Stomach (tissue), 9 donors: Measurements from ENCODE around the gene RNF220. TPM values are rescaled to one million over a fixed set of nuclear protein-coding genes. Genes with fewer than 3 reads are reported as not detected.
A peak's percentile ranks its signal among the peaks of the same experiment; 100 is the strongest.

Experiments
- DNase-seq, 2 donors: peaks; one replicate each; pipeline versions ENCODE4 v3.0.0 to v3.0.0-alpha.2; 2013 to 2019
- H3K27ac ChIP-seq, 5 donors: fragments of 200-600 bp in 4 of 5; sonication (generic) in 4 of 5; one replicate each; pipeline ENCODE4 v1.5.1; 2013 to 2019; ENCODE audit warnings: mild to moderate bottlenecking in 1 of 5, moderate library complexity in 1 of 5
- H3K27me3 ChIP-seq, 3 donors: fragments of 200-600 bp; sonication (generic); one replicate each; pipeline ENCODE4 v1.5.1; 2017 to 2019; ENCODE audit warnings: mixed run types in 1 of 3
- H3K36me3 ChIP-seq, 4 donors: fragments of 200-600 bp; sonication (generic); 1 replicate in 3 of 4; 2 replicates in 1 of 4; pipeline ENCODE4 v1.5.1; 2016 to 2019
- H3K4me1 ChIP-seq, 4 donors: fragments of 200-600 bp; sonication (generic); one replicate each; pipeline ENCODE4 v1.5.1; 2016 to 2019
- H3K4me3 ChIP-seq, 4 donors: fragments of 200-600 bp; sonication (generic) in 3 of 4; one replicate each; pipeline ENCODE4 v1.5.1; 2016 to 2019; ENCODE audit warnings: mild to moderate bottlenecking in 1 of 4
- H3K9me3 ChIP-seq, 4 donors: fragments of 200-600 bp; sonication (generic); one replicate each; pipeline ENCODE4 v1.5.1; 2016 to 2019
- EP300 ChIP-seq: sonication (generic); formaldehyde crosslinking; IDR thresholded peaks from one replicate; pipeline ENCODE4 v1.6.1; 2017; ENCODE audit warnings: antibody characterized with exemption
- POLR2A ChIP-seq, 4 donors: fragments of 450-650 bp; IDR thresholded peaks; one replicate each; pipeline ENCODE4 v1.6.1; 2016; ENCODE audit warnings: antibody characterized with exemption in 4 of 4, control low read depth in 2 of 4, mild to moderate bottlenecking in 1 of 4, moderate library complexity in 1 of 4
- POLR2AphosphoS5 ChIP-seq, 3 donors: sonication (generic); formaldehyde crosslinking; IDR thresholded peaks; one replicate each; pipeline ENCODE4 v1.6.1; 2016; ENCODE audit warnings: antibody characterized with exemption in 3 of 3
- WGBS, 5 donors: extraction: QIAGEN DNeasy Blood & Tissue Kit in 3 of 5; methylation state at CpG; one replicate each; pipeline versions ENCODE4 v1.1.5 to v1.1.7; 2013 to 2018; 5-methylcytosine and 5-hydroxymethylcytosine counted together
- intact Hi-C: fragments of 100-400 bp; cut with DNase I; formaldehyde crosslinking; loops from one replicate; pipeline ENCODE4 v1.15.1; 2023; ENCODE audit warnings: low total_unique reads
- polyA plus RNA-seq, 3 donors: library from polyadenylated mRNA; stranded (reverse); fragments of 200-250 nt; gene quantifications; one replicate each; pipeline ENCODE4 v1.2.3, GENCODE V29; 2013
- total RNA-seq, 5 donors: library from RNA; depleted of rRNA; stranded (reverse); fragments of >200 nt; gene quantifications; one replicate each; pipeline versions ENCODE4 v1.1.0 to v1.2.3, GENCODE V29; 2014 to 2016
- TF ChIP-seq, protein P1 (sequence below), 7 experiments: fragments of 450-650 bp in 4 of 7; fragments of 200-600 bp in 3 of 7; sonication (generic) in 3 of 7; IDR thresholded peaks; one replicate each; pipeline ENCODE4 v1.5.1; 2016 to 2019; ENCODE audit warnings: antibody characterized with exemption in 7 of 7, control low read depth in 2 of 7, mild to moderate bottlenecking in 1 of 7
- donor health status: healthy with polysubstance abuse.
- donor health status: Bipolar disorder and iron deficiency.
- donor health status: healthy.

Gene RNF220
- total and polyA plus RNA-seq, 8 donors: 21.0 to 207 (median 47.2) TPM

DNA sequence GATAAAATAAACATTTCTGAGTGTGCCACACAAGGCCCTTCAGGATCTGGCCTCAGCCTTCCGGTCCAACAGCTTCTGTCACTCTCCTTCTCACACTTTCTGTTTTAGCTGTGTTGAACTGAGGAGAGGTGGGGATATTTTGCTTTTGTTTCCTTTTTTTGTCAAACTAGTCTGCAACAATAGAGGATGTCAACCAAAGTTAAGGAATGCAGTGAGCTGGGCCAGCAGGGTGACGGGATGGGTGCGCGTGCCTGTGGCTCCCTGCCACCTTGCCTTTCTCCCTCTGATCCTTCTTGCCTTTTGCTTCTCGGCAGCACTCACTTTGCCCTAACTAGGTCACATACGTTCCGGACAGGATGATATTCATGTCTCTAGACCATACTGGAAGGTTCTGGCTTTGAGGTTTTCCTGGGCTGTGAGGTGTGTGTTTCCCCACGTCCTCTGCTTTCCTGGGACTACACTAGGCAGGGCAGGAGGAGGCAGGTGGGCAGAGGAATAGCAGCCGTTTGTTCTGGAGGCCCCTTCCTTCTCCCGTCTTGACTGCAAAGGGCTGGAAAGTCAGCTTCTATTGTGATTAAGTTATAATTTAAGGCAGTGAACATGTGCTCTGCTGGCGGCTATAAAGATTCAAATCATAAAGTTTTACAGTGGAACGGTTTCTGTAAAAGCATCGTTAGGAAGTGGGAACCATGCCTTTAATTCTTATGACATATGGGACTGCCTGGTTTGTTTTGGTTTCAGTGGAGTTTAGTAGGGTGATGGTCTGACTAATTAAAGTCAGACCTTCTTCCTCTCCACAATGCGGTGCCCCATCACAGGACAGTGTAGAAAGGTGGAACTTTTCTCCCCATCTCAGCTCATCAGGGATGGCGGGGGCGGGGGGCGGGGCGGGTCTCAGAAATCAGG lies 67.8 kb downstream of the RNF220 start:
- Histone ChIP-seq H3K27me3 (no peaks in the 10 kb centered on the region), H3K27ac (no peak overlapping the region)
- DNase-seq: peak in 1 of 2 donors; percentile 16

DNA sequence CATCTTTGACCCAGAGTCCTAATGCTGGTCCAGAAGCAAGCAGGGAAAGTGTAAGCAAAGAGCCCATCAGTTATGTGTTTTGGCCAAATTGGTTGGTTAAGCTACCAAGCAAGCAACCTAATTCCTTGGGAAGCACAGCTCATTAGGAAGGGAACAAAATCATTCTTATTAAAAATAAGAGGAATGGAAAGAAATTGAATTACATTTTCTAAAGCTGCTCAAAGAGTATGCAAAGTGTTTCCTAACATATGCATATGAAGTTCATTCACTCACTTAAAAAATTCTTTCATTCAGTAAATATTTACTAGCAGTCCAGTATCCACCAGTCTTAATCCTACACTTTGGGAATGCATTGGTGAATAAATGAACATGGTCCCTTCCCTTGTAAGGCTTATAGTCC lies 71.8 kb downstream of the RNF220 start:
- Histone ChIP-seq H3K4me1 (peaks cover 0 to 6% (median 0%) of the 10 kb centered on the region in 4 donors), H3K27me3 (peaks cover 0 to 5% (median 4%) of the 10 kb centered on the region in 3 donors), H3K9me3 (peaks cover 0 to under 1% (median 0%) of the 10 kb centered on the region in 4 donors), H3K36me3 (no peaks in the 10 kb centered on the region), H3K27ac (no peak overlapping the region), H3K4me3 (no peak overlapping the region)
- no peak for DNase-seq
- no peak for TF ChIP-seq EP300
- TF ChIP-seq, protein P1, sequence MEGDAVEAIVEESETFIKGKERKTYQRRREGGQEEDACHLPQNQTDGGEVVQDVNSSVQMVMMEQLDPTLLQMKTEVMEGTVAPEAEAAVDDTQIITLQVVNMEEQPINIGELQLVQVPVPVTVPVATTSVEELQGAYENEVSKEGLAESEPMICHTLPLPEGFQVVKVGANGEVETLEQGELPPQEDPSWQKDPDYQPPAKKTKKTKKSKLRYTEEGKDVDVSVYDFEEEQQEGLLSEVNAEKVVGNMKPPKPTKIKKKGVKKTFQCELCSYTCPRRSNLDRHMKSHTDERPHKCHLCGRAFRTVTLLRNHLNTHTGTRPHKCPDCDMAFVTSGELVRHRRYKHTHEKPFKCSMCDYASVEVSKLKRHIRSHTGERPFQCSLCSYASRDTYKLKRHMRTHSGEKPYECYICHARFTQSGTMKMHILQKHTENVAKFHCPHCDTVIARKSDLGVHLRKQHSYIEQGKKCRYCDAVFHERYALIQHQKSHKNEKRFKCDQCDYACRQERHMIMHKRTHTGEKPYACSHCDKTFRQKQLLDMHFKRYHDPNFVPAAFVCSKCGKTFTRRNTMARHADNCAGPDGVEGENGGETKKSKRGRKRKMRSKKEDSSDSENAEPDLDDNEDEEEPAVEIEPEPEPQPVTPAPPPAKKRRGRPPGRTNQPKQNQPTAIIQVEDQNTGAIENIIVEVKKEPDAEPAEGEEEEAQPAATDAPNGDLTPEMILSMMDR (IDR thresholded peaks at IDR 0.05): no peak
- TF ChIP-seq POLR2A (IDR thresholded peaks at IDR 0.05): no peak
- no peak for TF ChIP-seq POLR2AphosphoS5 (IDR thresholded peaks at IDR 0.05)
- intact Hi-C loops: no loop called here

More for the DNA sequence above, 67.8 kb downstream of the RNF220 start:
- peaks cover 0 to 5% (median 0%) of the 10 kb centered on the region in 4 donors for H3K9me3 ChIP-seq
- no peaks in the 10 kb centered on the region for H3K36me3 ChIP-seq
- intact Hi-C loops: no loop called here
- H3K4me1 ChIP-seq: peaks cover 0 to 6% (median 0%) of the 10 kb centered on the region in 4 donors
- TF ChIP-seq, protein P1 (IDR thresholded peaks at IDR 0.05): no peak
- TF ChIP-seq EP300 (no peak), POLR2AphosphoS5 (IDR thresholded peaks at IDR 0.05) (no peak), POLR2A (IDR thresholded peaks at IDR 0.05) (no peak)
- WGBS, 5 donors: 43 to 51% (median 45%) methylated on average over 15 to 18 of the region's 18 CpGs
- H3K4me3 ChIP-seq: no peak overlapping the region

DNA sequence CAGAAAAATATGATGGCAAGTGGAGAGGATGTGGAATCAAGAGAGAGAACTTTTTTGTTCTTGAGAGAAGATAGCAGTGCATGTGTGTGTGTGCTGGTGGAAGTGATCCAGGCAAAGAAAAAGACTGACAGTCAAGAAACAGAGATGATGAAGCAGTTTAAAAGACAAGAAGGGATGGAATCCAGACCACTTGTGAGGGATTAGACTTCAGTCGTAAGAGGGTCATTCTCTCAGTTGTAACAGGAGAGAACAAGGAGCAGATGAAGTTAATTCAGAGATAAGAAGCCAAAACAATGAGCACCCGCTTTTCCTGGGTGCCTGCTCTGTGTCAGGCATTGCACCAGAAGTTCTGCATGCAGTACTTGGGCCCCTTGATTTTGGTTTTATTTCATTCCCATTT lies 76.6 kb downstream of the RNF220 start:
- DNase-seq: no peak
- Histone ChIP-seq H3K27me3 (peaks cover 0 to 18% (median 4%) of the 10 kb centered on the region in 3 donors), H3K4me1 (peaks cover 0 to 19% (median 7%) of the 10 kb centered on the region in 4 donors), H3K36me3 (no peaks in the 10 kb centered on the region), H3K27ac (no peak overlapping the region), H3K9me3 (no peaks in the 10 kb centered on the region), H3K4me3 (no peak overlapping the region)
- TF ChIP-seq POLR2A (IDR thresholded peaks at IDR 0.05) (no peak), POLR2AphosphoS5 (IDR thresholded peaks at IDR 0.05) (no peak), EP300 (no peak)
- TF ChIP-seq, protein P1 (IDR thresholded peaks at IDR 0.05): no peak
- intact Hi-C loops: no loop called here
- WGBS, 5 donors: 40 to 66% (median 58%) methylated on average over 2 of the region's 2 CpGs

DNA sequence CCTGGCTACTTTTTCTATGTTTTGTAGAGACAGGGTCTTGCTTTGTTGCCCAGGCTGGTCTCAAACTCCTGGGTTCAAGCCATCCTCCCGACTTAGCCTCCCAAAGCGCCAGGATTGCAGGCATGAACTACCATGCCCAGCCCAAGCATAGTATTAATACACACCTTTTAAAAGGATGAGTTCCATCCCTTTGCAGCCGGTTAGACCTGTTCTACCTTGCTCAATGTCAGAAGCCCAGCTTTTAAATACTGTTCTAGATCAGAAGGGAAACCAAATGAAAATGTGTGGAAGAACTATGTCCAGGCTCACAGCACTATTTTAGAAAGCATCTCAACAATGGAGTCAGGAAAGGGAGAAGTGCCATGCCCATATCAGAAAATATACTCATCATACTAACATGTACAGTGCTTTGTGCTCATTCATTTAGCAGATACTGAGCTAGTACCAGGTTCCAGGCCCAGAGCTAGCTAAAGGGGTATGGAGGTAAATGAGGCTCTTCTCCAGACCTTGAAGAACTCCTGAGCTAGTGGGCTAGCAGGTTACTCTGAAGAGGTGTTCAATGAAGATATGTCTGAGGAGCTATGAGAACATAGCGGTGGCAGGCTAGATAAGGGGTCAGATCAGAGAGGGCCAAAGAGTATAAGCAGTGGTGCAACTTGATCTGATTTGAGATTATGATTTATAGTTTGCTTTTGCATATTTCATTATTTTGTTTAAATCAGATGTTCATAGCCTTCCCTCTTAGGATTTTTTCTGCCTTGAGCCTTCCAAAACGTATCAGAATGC lies 78.2 kb downstream of the RNF220 start:
- WGBS, 5 donors: 81 to 94% (median 87%) methylated on average over 5 of the region's 5 CpGs
- Histone ChIP-seq H3K36me3 (no peaks in the 10 kb centered on the region), H3K27ac (no peak overlapping the region), H3K4me1 (peaks cover 0 to 19% (median 7%) of the 10 kb centered on the region in 4 donors), H3K4me3 (no peak overlapping the region), H3K9me3 (no peaks in the 10 kb centered on the region), H3K27me3 (peaks cover 0 to 18% (median 4%) of the 10 kb centered on the region in 3 donors)
- DNase-seq: no peak
- TF ChIP-seq, protein P1 (IDR thresholded peaks at IDR 0.05): no peak
- TF ChIP-seq POLR2A (IDR thresholded peaks at IDR 0.05) (no peak), POLR2AphosphoS5 (IDR thresholded peaks at IDR 0.05) (no peak), EP300 (no peak)
- intact Hi-C loops: no loop called here
